ENCODE results near the gene ZDHHC14. TPM values are rescaled to one million over a fixed set of nuclear protein-coding genes. Genes with fewer than 3 reads are reported as not detected.

ZDHHC14 gene
- total and polyA plus RNA-seq, 2 experiments from 2014 or later, result 3.0 to 7.4 TPM

DNA sequence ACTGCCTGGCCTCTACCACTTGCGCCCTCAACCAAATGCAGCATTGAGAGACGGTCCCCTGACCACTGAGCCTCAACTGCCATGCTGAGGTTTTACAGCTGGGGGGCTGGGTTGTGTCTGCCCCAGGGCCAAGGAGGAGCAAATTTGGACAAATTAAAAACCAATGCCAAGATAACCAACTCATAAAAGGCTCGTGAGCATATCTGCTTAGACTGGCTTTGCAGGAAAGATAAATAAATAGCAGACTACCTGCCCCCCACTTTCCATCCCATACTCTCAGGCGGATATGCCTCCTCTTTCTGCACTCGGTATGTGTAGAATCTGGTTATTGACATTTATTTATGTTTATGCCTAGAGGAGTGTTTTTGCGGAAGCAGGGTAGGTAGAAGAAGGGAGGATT lies 76.8 kb downstream of the ZDHHC14 start:
- Mint-ChIP-seq H3K36me3 (ENCODE audit: low read depth) (no peaks in the 10 kb centered on the region), H3K4me3 (no peak overlapping the region), H3K27ac (no peak overlapping the region), H3K27me3 (ENCODE audit: insufficient read depth, low read depth, poor library complexity) (peaks cover 6% of the 10 kb centered on the region), H3K4me1 (peaks cover 31% of the 10 kb centered on the region), H3K9me3 (no peaks in the 10 kb centered on the region; the same call in 2 of the 3 replicates)
- Histone ChIP-seq H3K4me3 (no peak overlapping the region), H3K79me2 (replicated peaks; ENCODE audit: insufficient read depth) (no peaks in the 10 kb centered on the region), H2AFZ (no peak overlapping the region), H3K27me3 (ENCODE audit: insufficient read depth) (no peaks in the 10 kb centered on the region), H4K20me1 (replicated peaks; ENCODE audit: insufficient read depth) (no peaks in the 10 kb centered on the region), H3K27ac (ENCODE audit: low read depth) (no peak overlapping the region), H3K4me2 (no peak overlapping the region), H3K9me2 (ENCODE audit: insufficient read depth) (no peaks in the 10 kb centered on the region), H3K4me1 (ENCODE audit: insufficient read depth) (peaks cover 23% of the 10 kb centered on the region), H3F3A (replicated peaks; ENCODE audit: low read depth) (0 out of 2 replicates have a peak, but pooled peaks cover 6% of the 10 kb centered on the region), H3K36me3 (ENCODE audit: insufficient read depth) (no peaks in the 10 kb centered on the region)
- DNase-seq (ENCODE audit: low spot score) (no peak), ATAC-seq (no peak)
- TF ChIP-seq CREB1 (CRISPR knock-in tag; IDR thresholded peaks at IDR 0.05; ENCODE audit: low read depth), result no peak
- TF ChIP-seq JUNB (IDR thresholded peaks at IDR 0.05; ENCODE audit: unreplicated experiment), result no peak
- TF ChIP-seq EZH2 (IDR thresholded peaks at IDR 0.05; ENCODE audit: low read depth, unreplicated experiment), result no peak
- TF ChIP-seq, protein P1, sequence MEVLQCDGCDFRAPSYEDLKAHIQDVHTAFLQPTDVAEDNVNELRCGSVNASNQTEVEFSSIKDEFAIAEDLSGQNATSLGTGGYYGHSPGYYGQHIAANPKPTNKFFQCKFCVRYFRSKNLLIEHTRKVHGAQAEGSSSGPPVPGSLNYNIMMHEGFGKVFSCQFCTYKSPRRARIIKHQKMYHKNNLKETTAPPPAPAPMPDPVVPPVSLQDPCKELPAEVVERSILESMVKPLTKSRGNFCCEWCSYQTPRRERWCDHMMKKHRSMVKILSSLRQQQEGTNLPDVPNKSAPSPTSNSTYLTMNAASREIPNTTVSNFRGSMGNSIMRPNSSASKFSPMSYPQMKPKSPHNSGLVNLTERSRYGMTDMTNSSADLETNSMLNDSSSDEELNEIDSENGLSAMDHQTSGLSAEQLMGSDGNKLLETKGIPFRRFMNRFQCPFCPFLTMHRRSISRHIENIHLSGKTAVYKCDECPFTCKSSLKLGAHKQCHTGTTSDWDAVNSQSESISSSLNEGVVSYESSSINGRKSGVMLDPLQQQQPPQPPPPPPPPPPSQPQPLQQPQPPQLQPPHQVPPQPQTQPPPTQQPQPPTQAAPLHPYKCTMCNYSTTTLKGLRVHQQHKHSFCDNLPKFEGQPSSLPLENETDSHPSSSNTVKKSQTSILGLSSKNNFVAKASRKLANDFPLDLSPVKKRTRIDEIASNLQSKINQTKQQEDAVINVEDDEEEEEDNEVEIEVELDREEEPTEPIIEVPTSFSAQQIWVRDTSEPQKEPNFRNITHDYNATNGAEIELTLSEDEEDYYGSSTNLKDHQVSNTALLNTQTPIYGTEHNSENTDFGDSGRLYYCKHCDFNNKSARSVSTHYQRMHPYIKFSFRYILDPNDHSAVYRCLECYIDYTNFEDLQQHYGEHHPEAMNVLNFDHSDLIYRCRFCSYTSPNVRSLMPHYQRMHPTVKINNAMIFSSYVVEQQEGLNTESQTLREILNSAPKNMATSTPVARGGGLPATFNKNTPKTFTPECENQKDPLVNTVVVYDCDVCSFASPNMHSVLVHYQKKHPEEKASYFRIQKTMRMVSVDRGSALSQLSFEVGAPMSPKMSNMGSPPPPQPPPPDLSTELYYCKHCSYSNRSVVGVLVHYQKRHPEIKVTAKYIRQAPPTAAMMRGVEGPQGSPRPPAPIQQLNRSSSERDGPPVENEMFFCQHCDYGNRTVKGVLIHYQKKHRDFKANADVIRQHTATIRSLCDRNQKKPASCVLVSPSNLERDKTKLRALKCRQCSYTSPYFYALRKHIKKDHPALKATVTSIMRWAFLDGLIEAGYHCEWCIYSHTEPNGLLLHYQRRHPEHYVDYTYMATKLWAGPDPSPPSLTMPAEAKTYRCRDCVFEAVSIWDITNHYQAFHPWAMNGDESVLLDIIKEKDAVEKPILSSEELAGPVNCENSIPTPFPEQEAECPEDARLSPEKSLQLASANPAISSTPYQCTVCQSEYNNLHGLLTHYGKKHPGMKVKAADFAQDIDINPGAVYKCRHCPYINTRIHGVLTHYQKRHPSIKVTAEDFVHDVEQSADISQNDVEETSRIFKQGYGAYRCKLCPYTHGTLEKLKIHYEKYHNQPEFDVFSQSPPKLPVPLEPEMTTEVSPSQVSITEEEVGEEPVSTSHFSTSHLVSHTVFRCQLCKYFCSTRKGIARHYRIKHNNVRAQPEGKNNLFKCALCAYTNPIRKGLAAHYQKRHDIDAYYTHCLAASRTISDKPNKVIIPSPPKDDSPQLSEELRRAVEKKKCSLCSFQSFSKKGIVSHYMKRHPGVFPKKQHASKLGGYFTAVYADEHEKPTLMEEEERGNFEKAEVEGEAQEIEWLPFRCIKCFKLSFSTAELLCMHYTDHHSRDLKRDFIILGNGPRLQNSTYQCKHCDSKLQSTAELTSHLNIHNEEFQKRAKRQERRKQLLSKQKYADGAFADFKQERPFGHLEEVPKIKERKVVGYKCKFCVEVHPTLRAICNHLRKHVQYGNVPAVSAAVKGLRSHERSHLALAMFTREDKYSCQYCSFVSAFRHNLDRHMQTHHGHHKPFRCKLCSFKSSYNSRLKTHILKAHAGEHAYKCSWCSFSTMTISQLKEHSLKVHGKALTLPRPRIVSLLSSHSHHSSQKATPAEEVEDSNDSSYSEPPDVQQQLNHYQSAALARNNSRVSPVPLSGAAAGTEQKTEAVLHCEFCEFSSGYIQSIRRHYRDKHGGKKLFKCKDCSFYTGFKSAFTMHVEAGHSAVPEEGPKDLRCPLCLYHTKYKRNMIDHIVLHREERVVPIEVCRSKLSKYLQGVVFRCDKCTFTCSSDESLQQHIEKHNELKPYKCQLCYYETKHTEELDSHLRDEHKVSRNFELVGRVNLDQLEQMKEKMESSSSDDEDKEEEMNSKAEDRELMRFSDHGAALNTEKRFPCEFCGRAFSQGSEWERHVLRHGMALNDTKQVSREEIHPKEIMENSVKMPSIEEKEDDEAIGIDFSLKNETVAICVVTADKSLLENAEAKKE (CRISPR knock-in tag; IDR thresholded peaks at IDR 0.05), result no peak
- no peak for TF ChIP-seq POLR2AphosphoS5 (IDR thresholded peaks at IDR 0.05; ENCODE audit: low read depth)
- no peak for TF ChIP-seq STAT1 (IDR thresholded peaks at IDR 0.05; ENCODE audit: unreplicated experiment)
- no peak for TF ChIP-seq ZNF114 (CRISPR knock-in tag; IDR thresholded peaks at IDR 0.05)
- TF ChIP-seq, protein P2, sequence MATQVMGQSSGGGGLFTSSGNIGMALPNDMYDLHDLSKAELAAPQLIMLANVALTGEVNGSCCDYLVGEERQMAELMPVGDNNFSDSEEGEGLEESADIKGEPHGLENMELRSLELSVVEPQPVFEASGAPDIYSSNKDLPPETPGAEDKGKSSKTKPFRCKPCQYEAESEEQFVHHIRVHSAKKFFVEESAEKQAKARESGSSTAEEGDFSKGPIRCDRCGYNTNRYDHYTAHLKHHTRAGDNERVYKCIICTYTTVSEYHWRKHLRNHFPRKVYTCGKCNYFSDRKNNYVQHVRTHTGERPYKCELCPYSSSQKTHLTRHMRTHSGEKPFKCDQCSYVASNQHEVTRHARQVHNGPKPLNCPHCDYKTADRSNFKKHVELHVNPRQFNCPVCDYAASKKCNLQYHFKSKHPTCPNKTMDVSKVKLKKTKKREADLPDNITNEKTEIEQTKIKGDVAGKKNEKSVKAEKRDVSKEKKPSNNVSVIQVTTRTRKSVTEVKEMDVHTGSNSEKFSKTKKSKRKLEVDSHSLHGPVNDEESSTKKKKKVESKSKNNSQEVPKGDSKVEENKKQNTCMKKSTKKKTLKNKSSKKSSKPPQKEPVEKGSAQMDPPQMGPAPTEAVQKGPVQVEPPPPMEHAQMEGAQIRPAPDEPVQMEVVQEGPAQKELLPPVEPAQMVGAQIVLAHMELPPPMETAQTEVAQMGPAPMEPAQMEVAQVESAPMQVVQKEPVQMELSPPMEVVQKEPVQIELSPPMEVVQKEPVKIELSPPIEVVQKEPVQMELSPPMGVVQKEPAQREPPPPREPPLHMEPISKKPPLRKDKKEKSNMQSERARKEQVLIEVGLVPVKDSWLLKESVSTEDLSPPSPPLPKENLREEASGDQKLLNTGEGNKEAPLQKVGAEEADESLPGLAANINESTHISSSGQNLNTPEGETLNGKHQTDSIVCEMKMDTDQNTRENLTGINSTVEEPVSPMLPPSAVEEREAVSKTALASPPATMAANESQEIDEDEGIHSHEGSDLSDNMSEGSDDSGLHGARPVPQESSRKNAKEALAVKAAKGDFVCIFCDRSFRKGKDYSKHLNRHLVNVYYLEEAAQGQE (IDR thresholded peaks at IDR 0.05; ENCODE audit: unreplicated experiment), result no peak
- TF ChIP-seq, protein P3, sequence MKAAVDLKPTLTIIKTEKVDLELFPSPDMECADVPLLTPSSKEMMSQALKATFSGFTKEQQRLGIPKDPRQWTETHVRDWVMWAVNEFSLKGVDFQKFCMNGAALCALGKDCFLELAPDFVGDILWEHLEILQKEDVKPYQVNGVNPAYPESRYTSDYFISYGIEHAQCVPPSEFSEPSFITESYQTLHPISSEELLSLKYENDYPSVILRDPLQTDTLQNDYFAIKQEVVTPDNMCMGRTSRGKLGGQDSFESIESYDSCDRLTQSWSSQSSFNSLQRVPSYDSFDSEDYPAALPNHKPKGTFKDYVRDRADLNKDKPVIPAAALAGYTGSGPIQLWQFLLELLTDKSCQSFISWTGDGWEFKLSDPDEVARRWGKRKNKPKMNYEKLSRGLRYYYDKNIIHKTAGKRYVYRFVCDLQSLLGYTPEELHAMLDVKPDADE (IDR thresholded peaks at IDR 0.05), result no peak
- TF ChIP-seq, protein P4, sequence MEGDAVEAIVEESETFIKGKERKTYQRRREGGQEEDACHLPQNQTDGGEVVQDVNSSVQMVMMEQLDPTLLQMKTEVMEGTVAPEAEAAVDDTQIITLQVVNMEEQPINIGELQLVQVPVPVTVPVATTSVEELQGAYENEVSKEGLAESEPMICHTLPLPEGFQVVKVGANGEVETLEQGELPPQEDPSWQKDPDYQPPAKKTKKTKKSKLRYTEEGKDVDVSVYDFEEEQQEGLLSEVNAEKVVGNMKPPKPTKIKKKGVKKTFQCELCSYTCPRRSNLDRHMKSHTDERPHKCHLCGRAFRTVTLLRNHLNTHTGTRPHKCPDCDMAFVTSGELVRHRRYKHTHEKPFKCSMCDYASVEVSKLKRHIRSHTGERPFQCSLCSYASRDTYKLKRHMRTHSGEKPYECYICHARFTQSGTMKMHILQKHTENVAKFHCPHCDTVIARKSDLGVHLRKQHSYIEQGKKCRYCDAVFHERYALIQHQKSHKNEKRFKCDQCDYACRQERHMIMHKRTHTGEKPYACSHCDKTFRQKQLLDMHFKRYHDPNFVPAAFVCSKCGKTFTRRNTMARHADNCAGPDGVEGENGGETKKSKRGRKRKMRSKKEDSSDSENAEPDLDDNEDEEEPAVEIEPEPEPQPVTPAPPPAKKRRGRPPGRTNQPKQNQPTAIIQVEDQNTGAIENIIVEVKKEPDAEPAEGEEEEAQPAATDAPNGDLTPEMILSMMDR (conservative IDR thresholded peaks at IDR 0.05; ENCODE audit: low read depth in 2 of 2), result no peak
- no peak for TF ChIP-seq NANOG (IDR thresholded peaks at IDR 0.05; ENCODE audit: borderline replicate concordance)
- no peak for TF ChIP-seq EZH2phosphoT487 (IDR thresholded peaks at IDR 0.05; ENCODE audit: unreplicated experiment)
- no peak for TF ChIP-seq ZNF331 (CRISPR knock-in tag; IDR thresholded peaks at IDR 0.05; ENCODE audit: low read depth)
